ENCODE data around the gene IQGAP2.
"Not testable (repeated sequence)": the region's sequence is repeated elsewhere in the genome, so short reads cannot be mapped to it uniquely, and the experiment has no call there.

Gene IQGAP2

GRCh38 chr5:76402886-76403765 lies at the start of gene IQGAP2:
Gene IQGAP2, plus strand, starts transcription at chr5:76403285. Its CDS starts 261 bp downstream, at chr5:76403546.
- peak; percentile 53 to 57 for DNase-seq (ENCODE audit: low read depth in 2 of 2)

GRCh38 chr5:76356887-76357286 lies 46.2 kb upstream of the IQGAP2 start:
- no peak for DNase-seq (ENCODE audit: low read depth in 2 of 2)

GRCh38 chr5:76363352-76364225 lies 39.5 kb upstream of the IQGAP2 start:
- no peak for DNase-seq (ENCODE audit: low read depth in 2 of 2)

- no peak for DNase-seq (ENCODE audit: low read depth in 2 of 2)
Observed at GRCh38 chr5:76364226-76364589, 38.9 kb upstream of the IQGAP2 start.

- no peak for DNase-seq (ENCODE audit: low read depth in 2 of 2)
Observed at GRCh38 chr5:76365561-76365960, 37.5 kb upstream of the IQGAP2 start.

GRCh38 chr5:76366596-76366995 lies 36.5 kb upstream of the IQGAP2 start:
- no peak for DNase-seq (ENCODE audit: low read depth in 2 of 2)

- no peak for DNase-seq (ENCODE audit: low read depth in 2 of 2)
Observed at GRCh38 chr5:76367623-76368371, 35.3 kb upstream of the IQGAP2 start.

- DNase-seq (ENCODE audit: low read depth in 2 of 2) = no peak
Observed at GRCh38 chr5:76368941-76369340, 34.1 kb upstream of the IQGAP2 start.

GRCh38 chr5:76369668-76370067 lies 33.4 kb upstream of the IQGAP2 start:
- DNase-seq (ENCODE audit: low read depth in 2 of 2) = not testable (repeated sequence)

GRCh38 chr5:76371960-76372322 lies 31.1 kb upstream of the IQGAP2 start:
- DNase-seq (ENCODE audit: low read depth in 2 of 2) = no peak

- DNase-seq (ENCODE audit: low read depth in 2 of 2) = no peak
Observed at GRCh38 chr5:76372323-76373054, 30.6 kb upstream of the IQGAP2 start.

- no peak for DNase-seq (ENCODE audit: low read depth in 2 of 2)
Observed at GRCh38 chr5:76376148-76376865, 26.8 kb upstream of the IQGAP2 start.

GRCh38 chr5:76376866-76377230 lies 26.2 kb upstream of the IQGAP2 start:
- no peak for DNase-seq (ENCODE audit: low read depth in 2 of 2)

- DNase-seq (ENCODE audit: low read depth in 2 of 2) = no peak
Observed at GRCh38 chr5:76378355-76378754, 24.7 kb upstream of the IQGAP2 start.

- no peak for DNase-seq (ENCODE audit: low read depth in 2 of 2)
Observed at GRCh38 chr5:76379316-76379715, 23.8 kb upstream of the IQGAP2 start.

GRCh38 chr5:76379855-76380254 lies 23.2 kb upstream of the IQGAP2 start:
- no peak for DNase-seq (ENCODE audit: low read depth in 2 of 2)

- DNase-seq (ENCODE audit: low read depth in 2 of 2) = no peak
Observed at GRCh38 chr5:76380346-76381066, 22.6 kb upstream of the IQGAP2 start.

GRCh38 chr5:76383126-76383832 lies 19.8 kb upstream of the IQGAP2 start:
- no peak for DNase-seq (ENCODE audit: low read depth in 2 of 2)

- DNase-seq (ENCODE audit: low read depth in 2 of 2) = no peak
Observed at GRCh38 chr5:76384189-76384588, 18.9 kb upstream of the IQGAP2 start.
